HUES48 (cell line): ENCODE measurements around the gene SLC24A3.
A peak's percentile ranks its signal among the peaks of the same experiment; 100 is the strongest.

Experiments used
- H3K27ac ChIP-seq: one replicate; pipeline ENCODE4 v1.7.0; 2013; ENCODE audit warnings: low read depth, low read length, inconsistent platforms
- H3K27me3 ChIP-seq: 2 replicates; pipeline ENCODE4 v1.6.1; 2013; ENCODE audit warnings: mild to moderate bottlenecking, low read length; ENCODE audit not compliant: control insufficient read depth, insufficient read depth
- H3K36me3 ChIP-seq: 2 replicates; pipeline ENCODE4 v1.6.1; 2013; ENCODE audit warnings: low read length; ENCODE audit not compliant: control insufficient read depth, insufficient read depth
- H3K4me1 ChIP-seq: 2 replicates; pipeline ENCODE4 v1.6.1; 2013; ENCODE audit warnings: mild to moderate bottlenecking, low read length; ENCODE audit not compliant: control insufficient read depth, insufficient read depth
- H3K4me3 ChIP-seq: 2 replicates; pipeline ENCODE4 v1.5.1; 2013; ENCODE audit warnings: mild to moderate bottlenecking, low read depth, low read length
- H3K9ac ChIP-seq: 2 replicates; pipeline ENCODE4 v1.6.1; 2013; ENCODE audit warnings: mild to moderate bottlenecking, low read depth, low read length, moderate library complexity
- H3K9me3 ChIP-seq: 2 replicates; pipeline ENCODE4 v1.6.1; 2013; ENCODE audit warnings: low read length; ENCODE audit not compliant: control insufficient read depth, insufficient read depth

The SLC24A3 gene

DNA sequence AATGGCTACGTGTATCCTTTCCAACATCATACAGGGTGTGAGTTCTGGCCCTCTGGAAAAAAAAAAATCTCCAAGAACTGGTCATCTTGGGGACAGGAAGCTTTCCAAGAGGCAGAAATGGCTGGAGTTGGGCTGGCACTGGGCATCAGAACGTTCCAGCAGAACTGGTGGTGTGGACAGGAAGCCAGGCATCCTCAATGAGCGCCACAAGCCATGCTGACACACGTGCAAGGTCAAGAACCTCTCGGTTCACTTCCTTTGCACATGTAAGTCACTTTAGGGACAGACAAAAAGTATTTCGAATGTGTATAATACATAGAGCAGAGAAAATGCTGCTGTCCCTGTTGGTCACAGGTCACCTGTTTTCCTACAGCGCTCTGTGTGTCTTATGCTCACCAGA is 518.3 kb downstream of the SLC24A3 start:
- Histone ChIP-seq H3K9ac (no peak overlapping the region), H3K27ac (no peak overlapping the region), H3K9me3 (no peaks in the 10 kb centered on the region), H3K4me3 (no peak overlapping the region), H3K27me3 (no peaks in the 10 kb centered on the region), H3K4me1 (peaks cover 5% of the 10 kb centered on the region; the same call in 1 of the 2 replicates), H3K36me3 (no peaks in the 10 kb centered on the region)

GRCh38 chr20:19734811-19735210 is 522.4 kb downstream of the SLC24A3 start:
- no peaks in the 10 kb centered on the region for H3K9me3 ChIP-seq
- peaks cover 5% of the 10 kb centered on the region; the same call in 1 of the 2 replicates for H3K4me1 ChIP-seq
- H3K9ac ChIP-seq: no peak overlapping the region
- H3K27me3 ChIP-seq: no peaks in the 10 kb centered on the region
- H3K4me3 ChIP-seq: no peak overlapping the region
- H3K27ac ChIP-seq: peak overlapping the region; percentile 47
- no peaks in the 10 kb centered on the region for H3K36me3 ChIP-seq

GRCh38 chr20:19735446-19735845 is 523.0 kb downstream of the SLC24A3 start:
- no peaks in the 10 kb centered on the region for H3K36me3 ChIP-seq
- peak overlapping the region; percentile 47 for H3K27ac ChIP-seq
- no peak overlapping the region for H3K4me3 ChIP-seq
- H3K9me3 ChIP-seq: no peaks in the 10 kb centered on the region
- no peaks in the 10 kb centered on the region for H3K27me3 ChIP-seq
- no peak overlapping the region for H3K9ac ChIP-seq
- H3K4me1 ChIP-seq: peaks cover 5% of the 10 kb centered on the region; the same call in 1 of the 2 replicates

GRCh38 chr20:19737025-19737424 is 524.6 kb downstream of the SLC24A3 start:
- Histone ChIP-seq H3K9me3 (no peaks in the 10 kb centered on the region), H3K4me1 (peaks cover 5% of the 10 kb centered on the region; the same call in 1 of the 2 replicates), H3K9ac (no peak overlapping the region), H3K4me3 (no peak overlapping the region), H3K27ac (no peak overlapping the region), H3K36me3 (no peaks in the 10 kb centered on the region), H3K27me3 (no peaks in the 10 kb centered on the region)

DNA sequence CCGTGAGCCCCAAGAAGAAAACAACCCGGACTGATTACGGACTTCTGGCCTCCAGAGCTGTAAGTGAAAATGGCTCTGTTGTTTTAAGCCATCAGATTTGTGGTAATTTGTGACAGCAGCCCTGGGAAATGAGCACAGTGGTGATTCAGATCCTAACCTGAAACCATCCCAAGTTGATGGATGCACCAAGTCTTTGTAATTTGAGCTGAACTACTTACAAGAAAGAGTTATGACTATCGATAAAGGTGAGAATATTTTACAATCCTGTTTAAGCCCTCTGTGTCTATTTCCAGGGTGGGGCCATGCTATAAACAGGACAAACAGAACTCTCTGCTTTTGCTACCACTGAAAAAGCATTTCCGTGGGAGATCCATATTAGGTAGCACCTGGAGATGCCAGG is 526.5 kb downstream of the SLC24A3 start:
- H3K27me3 ChIP-seq: no peaks in the 10 kb centered on the region
- no peak overlapping the region for H3K27ac ChIP-seq
- H3K4me1 ChIP-seq: peaks cover 10% of the 10 kb centered on the region; the same call in 1 of the 2 replicates
- H3K4me3 ChIP-seq: no peak overlapping the region
- H3K36me3 ChIP-seq: no peaks in the 10 kb centered on the region
- no peaks in the 10 kb centered on the region for H3K9me3 ChIP-seq
- no peak overlapping the region for H3K9ac ChIP-seq

DNA sequence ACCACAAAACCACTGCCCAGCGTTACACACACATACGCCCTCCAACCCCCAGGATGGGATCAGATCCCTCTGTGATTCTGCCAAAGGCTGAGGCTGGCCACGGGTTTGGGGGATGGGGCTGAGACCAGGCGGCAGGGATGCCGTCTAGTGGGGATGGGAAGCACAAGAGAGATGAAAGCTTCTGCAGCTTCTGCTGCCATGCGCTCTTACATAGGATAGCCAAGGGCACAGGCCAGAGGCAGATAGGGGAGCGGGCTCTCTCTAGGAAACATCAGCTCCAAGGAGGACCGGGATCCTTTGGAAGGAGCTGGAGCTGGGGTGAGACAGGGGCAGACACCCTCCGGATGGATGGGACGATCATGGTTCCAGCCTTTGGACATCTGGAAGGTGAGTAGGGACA is 526.9 kb downstream of the SLC24A3 start:
- no peaks in the 10 kb centered on the region for H3K27me3 ChIP-seq
- H3K4me3 ChIP-seq: no peak overlapping the region
- no peaks in the 10 kb centered on the region for H3K9me3 ChIP-seq
- no peaks in the 10 kb centered on the region for H3K36me3 ChIP-seq
- no peak overlapping the region for H3K27ac ChIP-seq
- H3K9ac ChIP-seq: no peak overlapping the region
- H3K4me1 ChIP-seq: peaks cover 10% of the 10 kb centered on the region; the same call in 1 of the 2 replicates

- 0 out of 2 replicates have a peak, but pooled peaks cover 7% of the 10 kb centered on the region for H3K4me1 ChIP-seq
- no peaks in the 10 kb centered on the region for H3K27me3 ChIP-seq
- H3K9me3 ChIP-seq: 0 out of 2 replicates have a peak, but pooled peaks cover 2% of the 10 kb centered on the region
- no peak overlapping the region for H3K9ac ChIP-seq
- no peak overlapping the region for H3K4me3 ChIP-seq
- no peak overlapping the region for H3K27ac ChIP-seq
- no peaks in the 10 kb centered on the region for H3K36me3 ChIP-seq
These were observed 528.1 kb downstream of the SLC24A3 start for GRCh38 chr20:19740512-19740911.

GRCh38 chr20:19741924-19742323 is 529.5 kb downstream of the SLC24A3 start:
- Histone ChIP-seq H3K27me3 (no peaks in the 10 kb centered on the region), H3K9ac (no peak overlapping the region), H3K4me3 (no peak overlapping the region), H3K27ac (no peak overlapping the region), H3K9me3 (0 out of 2 replicates have a peak, but pooled peaks cover 6% of the 10 kb centered on the region), H3K4me1 (0 out of 2 replicates have a peak, but pooled peaks cover 6% of the 10 kb centered on the region), H3K36me3 (no peaks in the 10 kb centered on the region)

DNA sequence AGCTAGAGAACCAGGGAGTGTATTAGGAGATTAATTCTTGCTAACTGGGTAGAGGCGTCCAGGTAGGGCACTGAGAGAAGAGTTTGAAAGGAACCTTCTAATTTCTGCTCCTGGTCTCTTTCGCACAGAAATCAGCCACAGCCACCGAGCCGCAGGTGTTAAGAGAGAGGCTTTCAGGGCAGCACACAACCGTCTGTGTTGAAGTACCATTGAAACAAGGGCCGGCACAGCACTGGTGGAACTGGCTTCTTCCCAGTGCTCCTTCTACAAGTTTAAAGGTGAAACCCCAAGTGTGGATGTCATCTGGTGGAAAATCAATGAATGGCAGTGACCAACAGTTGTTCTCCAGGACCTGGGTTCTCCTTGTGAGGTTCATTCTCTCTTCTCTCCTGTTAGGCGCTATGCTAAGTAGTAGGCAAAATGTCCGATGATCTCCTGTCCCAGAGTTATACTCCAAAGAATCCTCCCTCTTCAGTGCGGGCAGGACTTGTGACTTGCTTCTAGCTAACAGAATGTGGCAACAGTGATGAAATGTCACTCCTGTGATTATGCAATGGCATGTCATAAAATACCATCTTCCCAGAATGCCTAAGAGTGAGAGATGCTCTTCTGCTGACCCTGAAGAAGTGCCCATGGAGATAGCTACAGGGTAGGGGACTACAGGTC is 530.7 kb downstream of the SLC24A3 start:
- Histone ChIP-seq H3K9ac (no peak overlapping the region), H3K27me3 (no peaks in the 10 kb centered on the region), H3K4me3 (no peak overlapping the region), H3K27ac (no peak overlapping the region), H3K36me3 (no peaks in the 10 kb centered on the region), H3K4me1 (0 out of 2 replicates have a peak, but pooled peaks cover 6% of the 10 kb centered on the region), H3K9me3 (0 out of 2 replicates have a peak, but pooled peaks cover 6% of the 10 kb centered on the region)

GRCh38 chr20:19743640-19743995 is 531.2 kb downstream of the SLC24A3 start:
- no peak overlapping the region for H3K27ac ChIP-seq
- no peak overlapping the region for H3K4me3 ChIP-seq
- no peak overlapping the region for H3K9ac ChIP-seq

GRCh38 chr20:19745106-19745505 is 532.7 kb downstream of the SLC24A3 start:
- H3K9me3 ChIP-seq: 0 out of 2 replicates have a peak, but pooled peaks cover 6% of the 10 kb centered on the region

More at GRCh38 chr20:19743640-19743995, 531.2 kb downstream of the SLC24A3 start:
- no peaks in the 10 kb centered on the region for H3K36me3 ChIP-seq
- 0 out of 2 replicates have a peak, but pooled peaks cover 6% of the 10 kb centered on the region for H3K9me3 ChIP-seq
- 0 out of 2 replicates have a peak, but pooled peaks cover 6% of the 10 kb centered on the region for H3K4me1 ChIP-seq
- H3K27me3 ChIP-seq: no peaks in the 10 kb centered on the region

More at GRCh38 chr20:19745106-19745505, 532.7 kb downstream of the SLC24A3 start:
- no peaks in the 10 kb centered on the region for H3K27me3 ChIP-seq
- H3K9ac ChIP-seq: no peak overlapping the region
- H3K27ac ChIP-seq: no peak overlapping the region
- peaks cover 8% of the 10 kb centered on the region for H3K4me1 ChIP-seq
- no peak overlapping the region for H3K4me3 ChIP-seq
- H3K36me3 ChIP-seq: no peaks in the 10 kb centered on the region
